Stimulated activated CD8-positive, alpha-beta memory T cell treated with anti-CD3 and anti-CD28 coated beads, Interleukin-4, amount 100 ng/mL, for 4 hours (primary cell): ENCODE results near the gene FAM229B.
"Not testable (repeated sequence)": the region's sequence is repeated elsewhere in the genome, so short reads cannot be mapped to it uniquely, and the experiment has no call there.

ENCODE experiments used
- DNase-seq, 2 donors: peaks; one replicate each; pipeline ENCODE4 v3.0.0-alpha.2; 2020; ENCODE audit warnings: low read depth in 2 of 2, low spot score in 1 of 2

FAM229B gene

DNA sequence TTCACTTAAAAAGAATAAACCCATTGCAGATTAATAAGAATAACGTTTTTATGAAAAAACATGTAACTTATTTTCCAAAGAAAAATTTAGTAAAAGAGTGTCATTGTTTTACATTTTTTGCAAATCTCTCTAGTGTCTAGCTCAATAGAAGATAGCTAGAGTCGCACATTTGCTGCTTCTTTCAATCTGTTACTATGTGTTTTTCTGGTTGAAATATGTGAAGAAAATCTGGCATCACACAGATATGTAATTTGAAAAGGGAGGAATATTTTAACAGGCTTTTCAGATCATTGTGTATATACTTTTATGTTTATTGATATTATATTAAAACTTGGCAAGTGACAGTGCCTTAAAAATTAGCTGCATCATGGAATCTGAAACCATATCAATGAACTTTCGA lies 24.4 kb upstream of the FAM229B start:
- DNase-seq: no peak

GRCh38 chr6:112065426-112065986 lies 21.9 kb upstream of the FAM229B start:
- no peak for DNase-seq

DNA sequence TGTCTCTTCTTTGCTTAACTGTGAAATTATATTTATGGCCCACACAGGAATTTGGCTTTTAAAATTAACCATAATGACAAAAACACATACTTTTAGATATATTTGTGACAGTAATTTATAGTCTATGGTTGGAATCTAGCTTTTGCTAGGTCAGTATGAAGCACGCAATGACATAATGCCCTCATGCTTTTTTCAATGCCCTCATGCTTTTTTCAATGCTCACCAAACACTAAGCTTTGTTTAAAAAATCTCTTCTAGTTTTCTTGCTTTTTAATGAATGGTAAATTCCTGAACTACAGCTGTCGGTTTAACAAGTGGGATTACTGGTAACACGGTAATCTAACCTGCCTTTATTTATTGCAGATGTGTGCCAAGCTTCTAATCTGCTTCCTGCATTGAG lies 20.8 kb upstream of the FAM229B start:
- DNase-seq: no peak

GRCh38 chr6:112081569-112081968 lies 5.8 kb upstream of the FAM229B start:
- DNase-seq: no peak

- DNase-seq: no peak
Observed at GRCh38 chr6:112085286-112086065, 1.9 kb upstream of the FAM229B start.

DNA sequence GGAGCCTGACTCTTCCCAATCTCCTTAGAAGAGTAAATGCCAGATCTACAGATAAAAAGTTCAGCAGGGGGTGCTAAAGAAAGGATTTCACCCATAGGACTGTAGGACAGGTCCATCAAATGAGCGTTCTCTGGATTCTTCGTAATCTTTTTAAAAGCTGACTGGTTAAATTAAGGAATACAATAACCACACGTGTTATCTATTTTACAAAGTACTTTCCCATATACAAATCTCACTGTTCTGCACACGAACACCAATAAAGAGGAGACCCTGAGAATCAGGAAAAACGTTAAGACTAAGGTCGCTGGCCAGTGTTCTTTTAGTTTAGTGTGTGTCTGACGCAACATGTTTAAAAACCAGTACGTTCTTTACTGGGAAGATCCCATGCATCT lies 651 bp upstream of the FAM229B start:
- DNase-seq: no peak

DNA sequence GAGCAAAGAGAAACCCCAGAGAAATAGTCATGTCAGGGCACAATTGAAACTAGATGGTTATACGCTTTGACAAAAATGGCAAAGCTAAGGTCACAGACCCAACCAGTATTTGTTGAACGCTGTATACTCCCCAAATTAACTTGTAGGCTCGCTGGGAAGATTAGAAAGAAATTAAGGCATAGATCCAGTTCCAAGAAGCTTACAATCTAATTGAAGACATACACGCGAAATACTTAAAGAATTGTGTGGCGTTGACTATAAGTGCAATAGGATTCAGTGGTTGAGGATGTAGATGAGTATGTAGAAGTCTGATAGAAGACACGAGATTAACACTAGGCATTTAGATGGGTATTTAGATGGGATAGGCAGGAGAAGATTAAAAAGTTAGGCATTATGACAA lies 525 bp downstream of the FAM229B start:
- no peak for DNase-seq

GRCh38 chr6:112096901-112097300 lies 9.5 kb downstream of the FAM229B start:
- no peak for DNase-seq

DNA sequence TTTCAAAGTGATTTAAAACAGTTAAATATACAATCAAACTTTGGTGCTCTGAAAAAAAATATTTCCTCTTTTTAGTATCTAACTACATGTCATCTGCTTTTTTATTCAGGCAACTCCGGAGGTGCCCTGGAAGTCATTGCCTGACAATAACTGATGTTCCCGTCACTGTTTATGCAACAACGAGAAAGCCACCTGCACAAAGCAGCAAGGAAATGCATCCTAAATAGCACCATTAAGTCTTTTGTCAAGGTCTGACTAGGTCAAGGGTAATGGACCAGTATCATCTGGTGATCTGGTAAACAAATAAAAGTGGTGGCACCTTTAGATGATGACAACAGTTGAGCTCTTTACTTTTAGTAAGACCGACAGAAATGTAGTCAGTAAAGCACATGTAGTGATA lies 13.2 kb downstream of the FAM229B start:
- DNase-seq: no peak

DNA sequence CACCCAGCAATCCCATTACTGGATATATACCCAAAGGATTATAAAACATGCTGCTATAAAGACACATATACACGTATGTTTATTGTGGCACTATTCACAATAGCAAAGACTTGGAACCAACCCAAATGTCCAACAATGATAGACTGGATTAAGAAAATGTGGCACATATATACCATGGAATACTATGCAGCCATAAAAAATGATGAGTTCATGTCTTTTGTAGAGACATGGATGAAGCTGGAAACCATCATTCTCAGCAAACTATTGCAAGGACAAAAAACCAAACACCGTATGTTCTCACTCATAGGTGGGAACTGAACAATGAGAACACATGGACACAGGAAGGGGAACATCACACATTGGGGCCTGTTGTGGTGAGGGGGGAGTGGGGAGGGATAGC lies 18.6 kb downstream of the FAM229B start:
- DNase-seq: not testable (repeated sequence)

DNA sequence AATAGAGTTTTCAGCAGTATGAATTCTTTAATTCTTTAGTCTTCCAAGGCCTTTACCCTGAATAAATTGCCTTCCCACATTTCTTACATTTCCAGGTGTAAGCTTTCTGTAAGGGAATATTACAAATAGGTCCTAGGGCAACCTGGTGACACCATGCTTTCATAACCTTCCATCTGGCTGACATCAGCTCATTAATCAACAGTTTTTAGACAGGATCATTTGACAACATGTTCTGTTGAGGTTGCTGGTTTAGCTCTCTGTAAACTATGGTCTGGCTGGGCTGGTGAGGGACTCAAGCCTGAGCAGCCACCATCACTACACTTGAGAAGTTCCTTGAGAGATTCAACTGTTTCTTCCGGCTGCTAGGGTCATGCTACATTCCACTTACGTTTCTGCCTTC lies 19.2 kb downstream of the FAM229B start:
- no peak for DNase-seq

DNA sequence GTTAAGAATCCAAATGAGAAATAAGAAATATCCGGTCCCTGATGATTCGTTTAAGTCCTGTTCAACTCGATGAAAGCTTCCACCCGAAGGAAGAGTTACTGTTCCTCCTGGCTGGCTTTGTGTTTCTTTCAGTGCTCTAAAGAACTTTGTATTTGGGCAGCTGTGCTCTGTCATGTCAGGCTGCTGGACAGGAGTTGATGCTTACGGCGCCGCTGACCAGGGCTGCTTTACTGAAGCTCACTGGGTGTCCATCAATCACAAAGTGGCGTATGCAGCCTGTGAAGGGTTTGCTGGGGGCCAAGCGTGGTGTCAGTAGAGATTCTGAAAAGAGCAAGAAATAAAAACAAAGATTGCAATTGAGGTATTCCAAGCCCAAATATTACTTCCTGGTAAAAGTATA lies 21.9 kb downstream of the FAM229B start:
- no peak for DNase-seq

GRCh38 chr6:112113431-112113830 lies 26.0 kb downstream of the FAM229B start:
- DNase-seq: no peak

GRCh38 chr6:112113918-112114317 lies 26.5 kb downstream of the FAM229B start:
- DNase-seq: no peak

DNA sequence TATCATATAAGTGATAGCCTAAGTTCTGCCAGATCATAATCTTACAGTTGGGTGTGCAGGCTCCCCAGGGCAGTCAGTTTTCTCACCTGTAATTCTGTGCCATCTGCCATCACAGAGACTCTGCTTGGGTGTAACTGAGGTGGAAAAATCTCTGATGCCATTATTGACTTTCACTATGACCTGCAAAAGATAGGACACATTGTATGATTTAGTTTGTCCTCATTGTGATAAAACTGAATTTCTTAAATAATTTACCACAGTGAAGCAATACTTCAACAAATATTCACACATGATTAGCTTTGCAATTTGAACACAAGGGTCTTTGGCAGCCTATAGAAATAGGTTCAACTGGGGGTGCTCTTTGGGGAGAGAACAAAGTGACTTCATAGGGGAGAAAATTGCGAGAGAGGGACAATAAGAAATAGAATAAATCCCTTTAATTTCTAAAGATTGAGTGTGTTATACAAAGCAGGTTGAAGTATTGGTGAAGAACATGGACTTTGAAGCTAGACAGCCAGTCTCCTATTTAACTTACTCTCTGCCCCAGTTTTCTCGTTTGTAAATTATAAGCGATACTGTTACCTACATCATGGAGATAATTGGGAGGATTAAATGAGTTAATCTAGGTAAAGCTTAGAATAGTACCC lies 27.3 kb downstream of the FAM229B start:
- no peak for DNase-seq

DNA sequence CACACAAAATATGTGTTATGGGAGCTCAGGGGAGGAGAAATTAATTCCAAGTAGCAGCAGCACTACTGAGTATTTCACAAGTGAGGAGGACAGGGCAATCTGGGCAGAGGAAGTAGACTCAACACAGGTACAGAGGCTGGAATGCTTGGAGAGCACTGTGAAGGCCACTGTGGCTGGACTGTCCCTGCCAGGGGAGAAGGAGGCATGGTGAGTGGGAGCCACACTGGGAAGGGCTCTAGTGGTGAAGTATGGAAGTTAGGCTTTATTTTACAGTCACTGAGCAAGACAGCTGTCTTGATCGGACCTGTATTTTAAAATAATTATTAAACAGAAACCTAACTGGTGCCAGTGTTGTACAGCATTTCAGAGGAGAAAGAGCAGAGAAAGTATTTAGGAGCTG lies 28.8 kb downstream of the FAM229B start:
- no peak for DNase-seq

DNA sequence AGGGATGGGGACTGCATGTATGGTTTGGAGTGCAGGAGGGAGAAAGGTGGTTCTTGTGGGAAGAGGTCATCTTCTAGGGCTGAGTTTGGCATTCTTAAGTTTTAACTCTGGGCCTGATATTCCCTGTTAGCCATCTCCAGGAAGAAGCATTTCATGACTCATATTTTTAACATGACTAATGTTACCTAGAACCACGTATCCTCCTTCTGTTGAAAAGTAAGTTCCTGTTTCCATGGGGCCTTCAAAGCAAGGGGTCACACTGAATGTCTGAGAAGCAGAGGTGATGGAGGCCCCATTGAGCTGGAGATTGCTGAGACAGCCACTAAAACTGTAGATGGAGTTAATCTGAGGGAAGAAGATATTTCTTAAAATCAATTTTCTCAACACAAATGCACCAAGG lies 30.2 kb downstream of the FAM229B start:
- no peak for DNase-seq

GRCh38 chr6:112118034-112118433 lies 30.6 kb downstream of the FAM229B start:
- no peak for DNase-seq

DNA sequence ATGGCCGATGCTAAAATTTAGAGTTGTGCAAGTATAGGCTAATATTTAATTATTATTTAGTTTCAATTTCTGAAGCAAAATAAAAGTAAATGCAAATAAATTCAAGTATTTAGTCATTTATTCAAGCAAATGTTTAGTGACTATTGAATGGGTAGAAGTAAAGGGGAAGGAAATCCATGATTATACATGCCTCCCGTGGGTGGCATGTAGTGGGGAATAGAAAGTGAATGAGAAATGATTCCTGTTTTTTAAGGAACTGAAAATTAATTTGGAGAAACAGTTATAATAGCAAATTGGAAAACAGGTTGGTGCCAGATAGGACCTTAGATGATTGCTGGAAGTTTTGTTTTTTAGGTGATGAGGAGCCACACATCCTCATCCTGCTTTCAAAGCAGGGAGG lies 35.4 kb downstream of the FAM229B start:
- no peak for DNase-seq

- no peak for DNase-seq
Observed at GRCh38 chr6:112123982-112124381, 36.6 kb downstream of the FAM229B start.

- no peak for DNase-seq
Observed at GRCh38 chr6:112128208-112128607, 40.8 kb downstream of the FAM229B start.

DNA sequence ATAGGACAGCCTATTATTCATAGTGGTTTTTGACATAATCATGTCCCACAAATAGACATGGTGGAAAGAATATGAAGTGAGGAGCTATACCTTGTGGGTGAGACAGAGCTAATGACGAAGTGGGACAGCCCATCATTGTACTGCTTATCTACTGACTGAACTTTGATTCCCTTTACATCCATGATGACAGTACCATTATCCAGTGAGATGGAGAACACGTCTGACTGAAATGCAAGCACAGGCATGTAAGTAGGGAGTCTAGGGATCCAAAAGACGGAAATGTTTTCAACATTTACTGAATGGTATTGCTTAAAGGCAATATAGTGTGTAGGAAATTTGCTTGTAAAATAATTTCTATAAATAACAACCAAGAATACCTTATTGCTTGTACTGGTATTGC lies 43.5 kb downstream of the FAM229B start:
- DNase-seq: no peak

DNA sequence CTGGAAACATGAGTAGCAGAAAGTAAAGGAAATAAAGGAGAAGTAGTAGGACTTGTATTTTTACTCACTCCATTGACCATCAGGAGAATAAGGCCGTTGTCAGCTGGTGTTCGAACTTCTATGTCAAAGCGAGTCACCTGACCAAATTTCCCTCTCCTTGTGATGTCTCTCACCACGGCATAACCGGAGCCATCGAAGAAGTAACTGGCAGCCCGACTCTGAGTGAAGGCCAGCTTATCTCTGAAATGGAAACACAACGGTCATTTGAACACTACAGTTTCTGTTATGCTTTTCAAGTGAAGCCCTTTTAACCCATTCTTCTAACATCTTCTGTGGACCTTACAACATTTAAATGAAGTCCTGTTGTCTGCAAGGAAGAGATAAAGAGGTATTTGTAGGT lies 51.7 kb downstream of the FAM229B start:
- DNase-seq: no peak
